Mesothelial cell of epicardium (in vitro differentiated cells): ENCODE results near the gene NEK10. TPM values are rescaled to one million over a fixed set of nuclear protein-coding genes. Genes with fewer than 3 reads are reported as not detected.
"Not testable (repeated sequence)": the region's sequence is repeated elsewhere in the genome, so short reads cannot be mapped to it uniquely, and the experiment has no call there.

Experiments
- DNase-seq, 2 experiments: peaks; one replicate each; pipeline ENCODE4 v3.0.0; 2021; ENCODE audit warnings: low spot score in 2 of 2; ENCODE audit not compliant: unreplicated experiment in 2 of 2
- H3K27ac Mint-ChIP-seq: 2 replicates; pipeline ENCODE4 v1.8.0; 2021; ENCODE audit warnings: mixed read lengths
- H3K27me3 Mint-ChIP-seq: 2 replicates; pipeline ENCODE4 v1.8.0; 2021; ENCODE audit warnings: low read depth, mixed read lengths
- H3K36me3 Mint-ChIP-seq: 2 replicates; pipeline ENCODE4 v1.8.0; 2021; ENCODE audit warnings: mixed read lengths
- H3K4me1 Mint-ChIP-seq: 2 replicates; pipeline ENCODE4 v1.8.0; 2021; ENCODE audit warnings: mixed read lengths
- H3K4me3 Mint-ChIP-seq: 2 replicates; pipeline ENCODE4 v1.8.0; 2021; ENCODE audit warnings: mild to moderate bottlenecking, moderate library complexity, mixed read lengths
- H3K9me3 Mint-ChIP-seq: 2 replicates; pipeline ENCODE4 v1.8.0; 2021; ENCODE audit warnings: mixed read lengths
- CTCF ChIP-seq: fragments of 200-600 bp; sonication (generic); IDR thresholded peaks from one replicate; pipeline ENCODE4 v1.5.0; 2021; ENCODE audit warnings: antibody characterized with exemption; ENCODE audit not compliant: unreplicated experiment
- total RNA-seq: library from RNA; stranded (reverse); gene quantifications from 3 replicates; pipeline ENCODE4 v1.2.1, GENCODE V29; 2021

Gene NEK10
- total RNA-seq, 1 donor from 2014 or later = 1.2 TPM

DNA sequence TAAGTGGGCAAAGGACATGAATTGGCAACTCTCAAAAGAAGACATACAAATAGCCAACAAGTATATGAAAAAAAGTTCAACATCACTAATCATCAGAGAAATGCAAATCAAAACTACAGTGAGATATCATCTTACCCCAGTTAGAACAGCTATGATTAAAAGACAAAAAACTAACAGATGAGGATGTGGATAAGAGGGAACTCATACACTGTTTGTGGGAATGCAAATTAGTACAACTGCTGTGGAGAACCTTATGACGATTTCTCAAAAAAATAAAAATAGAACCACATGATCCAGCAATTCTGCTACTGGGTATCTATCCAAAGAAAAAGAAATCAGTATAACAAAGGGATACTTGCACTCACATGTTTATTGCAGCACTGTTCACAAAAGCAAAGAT lies 28.6 kb downstream of the NEK10 start:
- peaks cover 12% of the 10 kb centered on the region for H3K4me1 Mint-ChIP-seq
- H3K4me3 Mint-ChIP-seq = no peak overlapping the region
- no peaks in the 10 kb centered on the region for H3K36me3 Mint-ChIP-seq
- DNase-seq = no peak
- H3K9me3 Mint-ChIP-seq = peaks cover 16% of the 10 kb centered on the region
- no peaks in the 10 kb centered on the region for H3K27me3 Mint-ChIP-seq
- TF ChIP-seq CTCF = no peak
- H3K27ac Mint-ChIP-seq = no peak overlapping the region

DNA sequence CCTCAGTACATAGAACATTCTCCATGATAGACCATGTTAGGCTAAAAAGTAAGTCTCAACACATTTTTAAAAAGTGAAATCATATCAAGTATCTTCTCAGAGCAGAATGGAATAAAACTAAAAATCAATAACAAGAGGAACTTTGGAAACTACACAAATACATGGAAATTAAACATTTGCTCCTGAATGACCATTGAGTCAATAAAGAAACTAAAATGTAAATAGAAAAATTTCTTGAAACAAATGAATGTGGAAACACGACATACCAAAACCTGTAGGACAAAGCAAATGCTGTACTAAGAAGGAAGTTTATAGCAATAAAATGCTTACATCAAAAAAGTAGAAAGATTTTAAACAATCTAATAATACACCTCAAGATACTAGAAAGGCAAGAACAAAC lies 33.6 kb downstream of the NEK10 start:
- no peak overlapping the region for H3K27ac Mint-ChIP-seq
- no peaks in the 10 kb centered on the region for H3K27me3 Mint-ChIP-seq
- TF ChIP-seq CTCF = no peak
- H3K9me3 Mint-ChIP-seq = peaks cover 16% of the 10 kb centered on the region
- H3K36me3 Mint-ChIP-seq = no peaks in the 10 kb centered on the region
- no peak for DNase-seq
- no peak overlapping the region for H3K4me3 Mint-ChIP-seq
- H3K4me1 Mint-ChIP-seq = no peaks in the 10 kb centered on the region

DNA sequence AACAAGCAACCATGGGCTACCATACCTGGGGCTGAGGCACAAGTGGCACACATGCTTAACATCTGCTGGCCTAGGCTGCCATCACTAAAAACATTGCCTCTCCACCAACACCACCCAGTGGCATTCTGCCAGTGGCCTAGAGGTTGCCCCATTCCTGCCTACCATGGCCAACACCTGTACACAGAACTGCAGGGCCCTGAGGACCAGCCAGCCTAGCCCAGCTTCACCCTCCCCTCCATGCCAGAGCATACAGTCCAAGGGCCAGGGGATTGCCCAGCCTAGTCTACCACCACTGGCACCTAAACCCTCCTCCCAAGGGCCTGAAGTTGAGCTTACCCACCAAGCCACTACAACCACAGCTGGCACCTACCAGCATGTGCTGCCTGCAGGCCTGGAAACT lies 35.3 kb downstream of the NEK10 start:
- no peaks in the 10 kb centered on the region for H3K36me3 Mint-ChIP-seq
- TF ChIP-seq CTCF = no peak
- H3K9me3 Mint-ChIP-seq = peaks cover 26% of the 10 kb centered on the region
- no peaks in the 10 kb centered on the region for H3K4me1 Mint-ChIP-seq
- H3K27me3 Mint-ChIP-seq = no peaks in the 10 kb centered on the region
- no peak overlapping the region for H3K27ac Mint-ChIP-seq
- no peak for DNase-seq
- H3K4me3 Mint-ChIP-seq = no peak overlapping the region

DNA sequence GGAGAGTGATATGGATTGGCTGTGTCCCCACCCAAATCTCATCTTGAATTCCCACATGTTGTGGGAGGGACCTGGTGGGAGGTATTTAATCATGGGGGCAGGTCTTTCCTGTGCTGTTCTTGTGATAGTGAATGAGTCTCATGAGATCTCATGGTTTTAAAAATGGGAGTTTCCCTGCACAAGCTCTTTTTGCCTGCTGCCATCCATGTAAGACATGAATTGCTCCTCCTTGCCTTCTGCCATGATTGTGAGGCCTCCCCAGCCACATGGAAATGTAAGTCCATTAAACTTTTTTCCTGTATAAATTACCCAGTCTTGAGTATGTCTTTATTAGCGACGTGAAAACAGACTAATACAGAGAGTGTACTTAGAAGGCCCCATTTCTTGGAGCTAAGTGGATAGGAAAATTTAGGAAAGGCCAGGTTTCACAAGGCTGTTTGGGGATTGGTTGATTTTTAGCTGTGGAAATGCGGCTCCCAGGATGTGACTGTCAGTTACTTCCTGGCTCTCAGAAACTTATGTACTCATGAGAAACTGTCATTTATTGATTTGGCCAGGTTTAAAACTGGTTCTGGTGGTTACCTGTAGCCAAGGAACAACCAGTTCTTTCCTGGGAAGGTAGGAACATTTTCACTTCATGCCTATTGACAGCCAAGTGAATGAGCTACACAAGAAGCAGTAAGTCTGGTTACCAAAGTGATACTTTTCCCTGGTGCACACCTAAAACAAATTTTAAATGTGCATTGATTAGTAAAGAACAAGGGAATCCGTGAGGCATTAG lies 40.0 kb downstream of the NEK10 start:
- not testable (repeated sequence) for DNase-seq, H3K27me3 Mint-ChIP-seq, H3K4me3 Mint-ChIP-seq, H3K4me1 Mint-ChIP-seq, H3K36me3 Mint-ChIP-seq, H3K27ac Mint-ChIP-seq
- peaks cover 17% of the 10 kb centered on the region for H3K9me3 Mint-ChIP-seq

DNA sequence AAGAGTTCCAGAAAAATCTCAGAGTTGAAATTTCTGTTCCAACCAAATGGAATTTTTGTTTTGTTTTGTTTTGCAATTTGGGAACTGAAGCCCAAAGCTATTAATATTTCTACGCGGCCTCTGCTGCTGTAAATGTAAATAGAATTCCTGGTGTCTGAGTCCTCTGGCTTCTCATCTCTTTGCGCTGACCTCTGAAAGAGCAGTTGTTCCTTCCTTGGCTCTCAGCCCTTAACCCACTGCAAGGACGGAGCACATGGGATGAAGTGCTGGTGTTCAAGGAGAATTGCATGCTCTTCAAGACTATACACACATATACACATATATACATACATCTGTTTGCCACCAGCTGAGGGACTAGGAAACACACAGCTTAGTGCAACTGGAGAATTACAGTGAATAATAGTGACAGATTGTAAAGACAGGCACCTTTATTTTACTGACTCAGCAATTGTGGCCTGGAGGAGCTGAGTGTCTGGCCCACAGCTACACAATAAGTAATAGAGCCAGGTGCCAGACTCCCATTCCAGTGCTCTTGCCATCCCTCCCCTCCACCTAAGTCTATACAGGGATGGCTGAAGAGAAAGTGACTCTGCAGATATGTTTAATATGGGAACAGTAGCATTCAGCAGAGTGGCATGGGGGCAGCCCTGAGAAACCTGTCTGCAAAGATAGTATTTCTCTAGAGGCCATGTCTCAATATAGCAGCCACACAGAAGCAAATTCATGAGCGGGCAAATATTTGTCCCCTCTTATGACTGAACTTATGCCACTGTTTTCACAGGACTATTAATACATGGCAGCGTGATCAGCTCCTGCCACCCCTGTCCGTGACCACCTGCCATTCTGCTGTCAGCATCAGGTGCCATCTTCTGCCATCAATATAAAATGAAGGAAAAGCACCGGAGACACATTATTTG lies 42.3 kb downstream of the NEK10 start:
- Mint-ChIP-seq H3K27me3 (no peaks in the 10 kb centered on the region), H3K4me3 (no peak overlapping the region), H3K9me3 (peaks cover 17% of the 10 kb centered on the region), H3K4me1 (no peaks in the 10 kb centered on the region), H3K27ac (no peak overlapping the region), H3K36me3 (peaks cover 5% of the 10 kb centered on the region)
- TF ChIP-seq CTCF = no peak
- DNase-seq = no peak

- Mint-ChIP-seq H3K36me3 (peaks cover 5% of the 10 kb centered on the region), H3K27ac (no peak overlapping the region), H3K4me3 (no peak overlapping the region), H3K27me3 (no peaks in the 10 kb centered on the region), H3K9me3 (peaks cover 17% of the 10 kb centered on the region), H3K4me1 (no peaks in the 10 kb centered on the region)
- no peak for TF ChIP-seq CTCF
- DNase-seq = no peak
Observed at GRCh38 chr3:27326202-27326601, 43.0 kb downstream of the NEK10 start.
